Upper lobe of left lung (tissue), 4 donors: ENCODE measurements around the gene GOLGA6D.

Experiments
- POLR2A ChIP-seq, 4 donors: fragments of 450-650 bp; IDR thresholded peaks; one replicate each; pipeline ENCODE4 v1.5.1; 2016 to 2017; ENCODE audit warnings: antibody characterized with exemption in 4 of 4, mild to moderate bottlenecking in 2 of 4
- POLR2AphosphoS5 ChIP-seq, 2 donors: sonication (generic); formaldehyde crosslinking; IDR thresholded peaks; one replicate each; pipeline ENCODE4 v1.5.1; 2017; ENCODE audit warnings: antibody characterized with exemption in 2 of 2

GRCh38 chr15:75235760-75236729 is 46.6 kb upstream of the GOLGA6D start:
- TF ChIP-seq POLR2A (IDR thresholded peaks at IDR 0.05) (no peak), POLR2AphosphoS5 (IDR thresholded peaks at IDR 0.05) (no peak)
